Stimulated activated CD8-positive, alpha-beta memory T cell treated with anti-CD3 and anti-CD28 coated beads, Interleukin-4, amount 100 ng/mL, for 48 hours (primary cell): Measurements from ENCODE around the gene PRSS36.

Experiments used
- DNase-seq: peaks from one replicate; pipeline ENCODE4 v3.0.0-alpha.2; 2020

The PRSS36 gene

GRCh38 chr16:31094424-31095120 lies 55.3 kb downstream of the PRSS36 start, which contains the start of gene VKORC1:
VKORC1 (minus strand) TSS chr16:31094797; CDS start chr16:31094729, 68 bp downstream.
- peak; percentile 92 for DNase-seq

DNA sequence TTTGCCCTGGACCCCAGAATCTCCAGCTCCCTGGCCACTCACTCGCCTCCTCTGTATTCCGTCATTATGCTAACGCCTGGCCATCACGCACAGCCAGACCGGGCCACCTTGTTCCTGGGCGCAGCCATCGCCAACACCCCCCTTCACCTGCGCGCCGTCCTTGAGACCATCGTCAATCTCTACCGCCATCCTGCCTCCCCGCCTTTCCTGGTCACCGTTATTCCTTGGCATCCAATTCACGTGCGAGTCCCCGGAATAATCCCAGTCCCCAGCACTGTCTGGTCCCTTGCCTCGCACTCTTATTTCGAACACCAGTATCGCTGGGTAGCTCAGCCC lies 55.8 kb downstream of the PRSS36 start:
- DNase-seq: peak; percentile 41

DNA sequence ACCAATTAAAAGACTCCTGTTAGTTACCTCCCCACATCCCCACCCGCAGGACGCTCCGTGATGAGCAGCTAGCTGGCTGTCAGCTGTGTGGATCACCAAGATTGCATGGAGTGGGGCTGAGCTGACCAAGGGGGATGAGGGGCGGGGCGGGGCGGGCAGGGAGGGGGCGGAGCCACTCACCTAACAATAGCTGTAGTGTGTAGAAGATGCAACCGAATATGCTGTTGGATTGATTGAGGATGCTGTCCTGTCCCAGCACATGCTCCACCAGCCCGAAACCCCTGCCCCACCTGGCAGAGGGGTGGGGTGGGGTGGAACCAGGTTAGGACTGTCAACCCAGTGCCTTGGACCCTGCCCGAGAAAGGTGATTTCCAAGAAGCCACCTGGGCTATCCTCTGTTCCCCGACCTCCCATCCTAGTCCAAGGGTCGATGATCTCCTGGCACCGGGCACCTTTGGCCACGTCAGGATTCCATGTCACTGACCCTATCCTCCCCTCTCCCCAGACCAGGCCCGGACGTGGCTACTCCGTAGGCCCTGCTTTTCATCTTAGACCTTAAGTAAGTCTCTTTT lies 56.6 kb downstream of the PRSS36 start:
- no peak for DNase-seq

GRCh38 chr16:31092330-31092729 lies 57.5 kb downstream of the PRSS36 start:
- no peak for DNase-seq

GRCh38 chr16:31090540-31090939 lies 59.3 kb downstream of the PRSS36 start:
- no peak for DNase-seq

DNA sequence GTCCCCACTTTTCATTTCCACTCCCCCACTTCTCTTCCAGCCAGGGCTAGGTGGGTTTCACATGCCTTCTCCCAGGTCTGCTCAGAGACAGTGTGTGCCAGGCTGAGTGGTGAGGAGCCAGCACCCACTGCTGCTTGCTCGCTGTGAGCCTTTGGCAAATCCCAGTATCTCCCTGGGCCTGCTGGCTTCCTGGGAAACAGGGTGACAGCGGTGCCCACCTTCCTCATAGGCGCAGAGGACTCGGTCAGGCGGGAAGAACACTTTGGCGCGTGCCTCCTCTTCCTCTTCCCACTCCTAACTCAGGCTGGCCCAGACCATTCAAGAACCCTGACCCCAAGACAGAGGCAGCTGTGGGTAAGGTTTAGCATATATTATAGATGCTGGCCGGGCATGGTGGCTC lies 60.7 kb downstream of the PRSS36 start:
- no peak for DNase-seq
